Inferior parietal cortex (tissue), 1 donor: ENCODE data around the gene LY6G6F.
"Not testable (repeated sequence)": the region's sequence is repeated elsewhere in the genome, so short reads cannot be mapped to it uniquely, and the experiment has no call there.

Source experiments
- DNase-seq: peaks from one replicate; pipeline ENCODE4 v3.0.0-alpha.2; 2016; ENCODE audit errors: extremely low spot score

LY6G6F gene

GRCh38 chr6:31702405-31702818 lies 4.3 kb upstream of the LY6G6F start:
- DNase-seq, result no peak

- peak; percentile 99 for DNase-seq
Observed at GRCh38 chr6:31702819-31703716, 3.6 kb upstream of the LY6G6F start, which contains the start of gene ABHD16A. ABHD16A (minus strand) TSS chr6:31703324; CDS start chr6:31703281, 43 bp downstream.

- no peak for DNase-seq
Observed at GRCh38 chr6:31705931-31706330, 735 bp upstream of the LY6G6F start.

GRCh38 chr6:31707701-31708100 lies 1.0 kb downstream of the LY6G6F start:
- no peak for DNase-seq

GRCh38 chr6:31708224-31708623 lies 1.6 kb downstream of the LY6G6F start:
- no peak for DNase-seq

- DNase-seq, result not testable (repeated sequence)
Observed at GRCh38 chr6:31709157-31709556, 2.5 kb downstream of the LY6G6F start.

GRCh38 chr6:31710523-31711219 lies 4.0 kb downstream of the LY6G6F start:
- no peak for DNase-seq

- no peak for DNase-seq
Observed at GRCh38 chr6:31711233-31711632, 4.6 kb downstream of the LY6G6F start.

GRCh38 chr6:31712296-31712695 lies 5.6 kb downstream of the LY6G6F start:
- DNase-seq, result no peak

GRCh38 chr6:31713465-31713864 lies 6.8 kb downstream of the LY6G6F start:
- no peak for DNase-seq

- DNase-seq, result no peak
Observed at GRCh38 chr6:31713991-31714684, 7.5 kb downstream of the LY6G6F start.

- no peak for DNase-seq
Observed at GRCh38 chr6:31715022-31715958, 8.6 kb downstream of the LY6G6F start, which contains the start of gene LY6G6D. LY6G6D (plus strand) TSS chr6:31715348; CDS start chr6:31715356, 8 bp downstream.

- no peak for DNase-seq
Observed at GRCh38 chr6:31717499-31718222, 11.0 kb downstream of the LY6G6F start.

- DNase-seq, result no peak
Observed at GRCh38 chr6:31718265-31718664, 11.6 kb downstream of the LY6G6F start.

GRCh38 chr6:31719001-31719400 lies 12.3 kb downstream of the LY6G6F start:
- DNase-seq, result no peak

GRCh38 chr6:31720196-31720770 lies 13.6 kb downstream of the LY6G6F start:
- DNase-seq, result no peak

GRCh38 chr6:31721351-31722020 lies 14.8 kb downstream of the LY6G6F start, which contains the start of gene LY6G6C:
LY6G6C (minus strand) TSS chr6:31721746; CDS start chr6:31721679, 67 bp downstream.
- no peak for DNase-seq

GRCh38 chr6:31722173-31722572 lies 15.5 kb downstream of the LY6G6F start:
- DNase-seq, result no peak
